Stimulated activated CD4-positive, alpha-beta T cell treated with anti-CD3 and anti-CD28 coated beads, Interleukin-2, amount 100 ng/mL, for 24 hours (primary cell): ENCODE measurements around the gene NLRP12.
"Not testable (repeated sequence)": the region's sequence is repeated elsewhere in the genome, so short reads cannot be mapped to it uniquely, and the experiment has no call there.

ENCODE experiments used
- DNase-seq, 2 donors: peaks; one replicate each; pipeline ENCODE4 v3.0.0-alpha.2; 2020

The NLRP12 gene

DNA sequence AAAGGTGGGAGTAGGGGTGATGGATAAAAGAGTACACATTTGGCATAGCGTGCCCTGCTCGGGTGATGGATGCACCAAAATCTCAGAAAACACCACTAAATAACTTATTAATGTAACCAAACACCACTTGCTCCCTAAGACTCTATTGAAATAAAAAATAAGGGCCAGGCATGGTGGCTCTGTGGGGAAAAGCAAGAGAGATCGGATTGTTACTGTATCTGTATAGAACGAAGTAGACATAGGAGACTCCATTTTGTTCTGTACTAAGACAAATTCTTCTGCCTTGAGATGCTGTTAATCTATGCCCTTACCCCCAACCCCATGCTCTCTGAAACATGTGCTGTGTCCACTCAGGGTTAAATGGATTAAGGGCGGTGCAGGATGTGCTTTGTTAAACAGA is 14.3 kb upstream of the NLRP12 start:
- not testable (repeated sequence) for DNase-seq

DNA sequence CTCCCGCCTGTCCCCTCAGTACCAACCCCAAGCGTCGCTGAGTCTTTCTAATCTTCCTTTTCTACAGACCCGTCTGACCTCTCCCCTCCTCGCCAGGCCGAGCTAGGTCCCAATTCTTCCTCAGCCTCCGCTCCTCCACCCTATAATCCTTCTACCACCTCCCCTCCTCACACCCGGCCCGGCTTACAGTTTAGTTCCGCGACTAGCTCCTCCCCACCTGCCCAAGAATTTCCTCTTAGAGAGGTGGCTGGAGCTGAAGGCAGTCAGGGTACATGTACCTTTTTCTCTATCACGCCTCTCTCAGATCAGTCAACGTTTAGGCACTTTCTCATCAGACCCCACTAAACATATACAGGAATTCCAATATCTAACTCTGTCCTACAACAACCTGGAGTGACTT is 8.7 kb upstream of the NLRP12 start:
- DNase-seq: not testable (repeated sequence)

DNA sequence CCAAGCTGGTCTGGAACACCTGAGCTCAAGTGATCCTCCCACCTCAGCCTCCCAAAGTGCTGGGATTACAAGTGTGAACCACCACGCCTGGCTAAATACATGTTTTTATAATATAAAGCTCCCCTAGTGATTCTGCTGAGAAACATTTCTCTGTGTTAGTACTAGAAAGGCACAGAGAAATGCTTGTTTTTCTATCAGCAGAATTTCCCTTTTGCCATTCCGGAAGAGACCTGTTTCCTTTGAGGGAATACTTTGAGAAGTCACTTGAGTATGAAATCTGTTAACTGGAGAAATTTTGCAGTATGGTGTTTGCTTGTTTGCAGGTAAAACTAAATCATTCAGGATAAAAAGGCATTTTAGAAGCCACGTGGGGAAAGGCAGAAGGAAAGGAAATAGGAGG is 4.4 kb upstream of the NLRP12 start:
- DNase-seq: no peak

DNA sequence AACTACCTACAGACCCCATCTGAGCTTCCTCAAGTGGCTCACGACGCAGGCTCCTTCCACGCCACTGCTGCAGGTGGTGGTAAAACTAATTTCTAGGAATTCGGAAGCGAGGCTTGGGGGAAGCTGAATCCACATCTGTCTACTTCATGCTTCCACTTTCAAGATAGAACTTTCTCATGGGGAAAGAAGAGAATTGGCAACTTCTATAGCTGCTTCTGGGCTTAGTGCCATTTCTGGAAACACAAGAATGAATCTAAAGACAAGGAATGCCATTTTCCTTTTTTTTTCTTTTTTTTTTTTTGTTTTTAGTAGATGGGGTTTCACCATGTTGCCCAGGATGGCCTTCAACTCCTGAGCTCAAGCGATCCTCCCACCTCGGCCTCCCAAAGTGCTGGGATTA is 2.8 kb upstream of the NLRP12 start:
- DNase-seq: no peak

DNA sequence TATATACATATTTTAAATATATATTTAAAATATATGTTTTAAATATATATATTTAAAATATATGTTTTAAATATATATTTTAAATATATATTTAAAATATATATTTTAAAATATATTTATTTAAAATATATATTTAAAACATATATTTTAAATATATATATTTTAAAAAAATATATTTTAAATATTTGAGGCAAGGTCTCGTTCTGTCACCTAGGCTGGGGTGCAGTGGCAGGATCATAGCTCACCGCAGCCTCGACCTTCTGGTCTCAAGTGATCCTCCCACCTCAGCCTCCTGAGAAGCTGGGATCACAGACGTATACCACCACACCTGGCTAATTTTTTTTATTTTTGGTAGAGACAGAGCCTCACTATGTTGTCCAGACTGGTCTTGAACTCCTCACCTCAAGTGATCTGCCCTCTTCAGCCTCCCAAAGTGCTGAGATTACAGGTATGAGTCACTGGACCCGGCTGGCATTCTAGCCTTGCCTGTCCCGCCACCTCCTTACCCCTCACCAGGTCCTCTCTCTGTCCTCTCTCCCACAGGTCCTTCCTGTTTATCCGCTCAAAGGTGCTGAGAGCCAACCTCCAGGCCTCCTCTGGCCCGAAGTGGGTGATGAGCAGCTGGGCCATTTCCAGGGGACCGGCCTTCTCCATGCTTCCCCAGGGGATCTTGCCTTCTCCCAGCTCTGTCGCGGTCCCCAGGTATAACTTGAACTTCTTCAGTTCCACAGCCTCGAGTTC is 564 bp downstream of the NLRP12 start:
- no peak for DNase-seq

DNA sequence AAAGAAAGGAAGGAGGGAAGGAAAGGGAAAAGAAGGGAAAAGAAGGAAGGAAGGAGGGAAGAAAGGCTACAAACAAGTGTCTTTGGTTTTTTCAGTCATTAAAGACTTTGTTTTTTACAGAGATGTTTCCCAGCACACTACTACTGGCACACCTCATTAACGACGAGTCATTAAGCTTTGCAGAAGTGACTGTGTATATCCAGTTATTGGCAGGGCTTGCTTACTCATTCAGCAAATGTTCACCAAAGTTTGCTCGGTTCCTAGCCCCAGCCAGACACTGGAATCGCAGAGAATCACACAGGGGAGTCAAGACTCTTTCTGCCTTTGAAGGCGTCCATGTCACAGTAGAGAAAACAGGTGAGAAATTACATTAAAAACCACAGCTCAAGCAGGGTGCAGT is 4.3 kb downstream of the NLRP12 start:
- no peak for DNase-seq

DNA sequence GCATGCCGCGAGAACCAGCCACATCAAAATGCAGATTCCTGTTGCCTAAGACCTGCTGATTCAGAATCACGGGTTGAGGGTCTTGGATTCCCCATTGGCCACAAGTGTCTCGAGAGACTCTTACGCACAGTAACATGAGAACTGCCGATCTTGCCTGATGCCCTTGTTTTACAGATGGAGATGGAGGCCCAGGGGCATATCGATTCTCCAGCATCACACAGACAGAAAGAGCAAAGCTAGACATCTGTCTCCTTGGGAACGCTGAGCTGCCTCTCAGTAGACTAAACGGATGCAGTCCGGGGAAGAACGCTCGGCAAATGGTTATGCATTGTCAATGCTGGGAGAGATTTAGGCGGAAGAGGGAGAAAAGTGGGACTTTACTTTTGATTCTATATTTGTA is 5.4 kb downstream of the NLRP12 start:
- DNase-seq: no peak

DNA sequence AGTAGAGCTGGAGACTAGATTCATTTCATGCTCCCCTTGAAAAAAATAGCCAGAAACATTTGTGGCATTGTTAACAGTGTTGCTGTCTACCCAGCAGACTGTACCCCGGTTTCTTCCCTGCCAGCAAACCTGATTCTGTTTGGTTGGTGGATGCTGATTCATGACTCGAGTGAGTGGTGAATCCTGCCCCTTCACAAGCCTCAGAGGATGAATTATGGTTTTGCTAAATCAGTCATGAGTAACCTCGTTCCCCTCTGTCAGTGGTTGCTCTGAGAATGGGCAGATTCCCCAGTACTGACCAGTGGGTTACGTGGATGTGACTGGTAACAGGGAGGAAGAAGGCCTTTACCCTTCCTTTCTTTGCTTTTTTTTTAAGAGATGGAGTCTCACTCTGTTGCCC is 10.1 kb downstream of the NLRP12 start:
- no peak for DNase-seq

DNA sequence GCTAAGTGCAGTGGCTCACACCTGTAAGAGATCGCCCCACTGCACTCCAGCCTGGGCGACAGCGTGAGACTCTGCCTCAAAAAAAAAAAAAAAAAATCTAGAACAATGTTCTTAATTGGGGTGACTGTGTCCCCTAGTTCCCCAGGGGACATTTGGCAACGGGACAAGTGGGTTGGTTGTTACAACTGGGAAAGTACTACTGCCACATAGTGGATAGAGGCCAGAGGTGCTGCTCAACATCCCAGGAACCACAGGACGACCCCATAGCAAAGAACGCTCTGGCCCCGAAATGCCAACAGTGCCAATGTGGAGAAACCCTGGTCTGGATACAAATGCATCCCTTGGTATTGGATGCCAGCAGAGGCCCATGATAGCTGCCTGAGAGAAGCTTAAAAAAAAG is 11.8 kb downstream of the NLRP12 start:
- DNase-seq: no peak

DNA sequence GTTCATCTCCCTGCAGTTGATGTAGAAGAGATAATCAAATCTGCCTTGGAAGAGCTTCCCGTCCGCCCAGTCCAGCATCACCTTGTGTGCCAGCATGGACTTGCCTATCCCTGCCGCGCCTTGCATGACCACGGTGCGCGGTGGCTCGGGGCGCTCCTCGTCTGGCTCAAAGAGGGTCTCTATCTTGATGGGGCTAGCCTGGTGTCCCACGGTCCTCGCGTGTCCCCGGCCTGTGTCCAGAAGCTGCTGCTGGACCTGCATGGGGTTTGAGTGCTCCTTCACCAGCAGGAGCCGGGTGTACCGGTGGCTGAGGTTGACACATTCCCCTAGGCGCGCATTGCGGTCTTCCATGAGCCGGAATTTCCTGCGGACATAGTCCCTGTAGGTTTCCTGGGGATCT is 13.2 kb downstream of the NLRP12 start:
- DNase-seq: no peak

DNA sequence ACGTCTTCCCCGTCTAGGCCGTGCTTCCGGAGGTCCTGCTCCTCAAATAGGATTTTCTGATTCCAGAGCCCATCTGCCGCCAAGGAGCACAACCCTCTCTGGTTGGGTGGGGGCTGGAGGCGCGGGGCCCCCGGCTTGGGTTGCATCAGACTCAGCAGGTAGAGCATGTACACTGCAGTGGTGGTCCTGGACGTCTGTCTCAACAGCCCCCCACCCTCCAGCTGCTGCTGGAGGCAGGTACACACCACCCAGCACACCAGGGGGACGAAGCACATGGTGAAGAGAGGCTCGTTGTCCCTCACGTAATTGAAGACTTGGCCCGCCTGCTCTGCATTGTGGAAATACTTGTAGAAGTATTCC is 13.9 kb downstream of the NLRP12 start:
- DNase-seq: no peak

DNA sequence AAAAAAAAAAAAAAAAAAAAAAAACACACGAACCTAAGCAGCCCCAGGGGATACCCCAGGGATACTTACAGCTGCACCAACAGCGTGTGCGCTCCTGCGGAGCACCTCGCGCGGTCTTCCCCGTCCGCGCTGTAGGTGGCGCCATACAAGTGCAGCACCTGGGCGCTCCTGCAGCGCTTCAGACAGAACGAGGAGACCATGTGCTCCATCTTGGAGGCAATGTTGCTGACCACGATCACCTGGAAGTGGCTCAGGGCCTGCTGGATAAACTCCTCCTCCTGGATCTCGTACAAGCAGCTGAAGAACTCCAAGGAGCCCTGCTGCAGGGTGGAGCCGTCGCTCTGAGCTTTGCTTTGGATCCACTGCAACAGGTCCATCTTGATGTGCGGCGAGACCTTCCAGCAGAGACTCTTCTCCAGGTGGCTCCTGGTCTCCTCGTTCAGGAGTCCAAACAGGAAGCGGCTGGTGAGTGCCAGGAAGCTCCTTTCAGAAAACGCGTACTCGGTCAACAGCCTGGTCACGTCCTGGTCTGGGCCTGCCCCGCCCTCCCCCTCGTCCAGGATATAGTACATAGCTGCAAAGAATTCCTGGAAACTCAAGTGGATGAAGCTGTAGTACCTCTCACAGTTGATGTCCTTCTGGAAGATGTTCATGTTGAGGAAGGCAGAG is 14.5 kb downstream of the NLRP12 start:
- DNase-seq: peak in 1 of 2 donors; percentile 7

DNA sequence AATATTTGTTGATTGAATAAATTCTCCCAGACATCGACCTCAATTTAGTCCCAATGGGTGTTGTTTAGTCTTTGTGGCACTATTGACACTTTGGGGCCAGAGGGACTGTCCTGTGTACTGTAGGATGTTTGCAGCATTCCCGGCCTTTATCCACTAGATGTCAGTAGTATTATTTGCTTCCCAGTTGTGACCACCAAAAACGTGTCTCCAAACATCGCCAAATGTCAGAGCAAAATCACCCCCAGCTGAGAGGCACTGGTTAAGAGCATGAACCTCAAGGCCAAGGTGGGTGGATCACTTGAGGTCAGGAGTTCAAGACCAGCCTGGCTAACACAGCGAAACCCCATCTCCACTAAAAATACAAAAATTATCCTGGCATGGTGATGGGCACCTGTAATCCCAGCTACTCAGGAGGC is 15.4 kb downstream of the NLRP12 start:
- DNase-seq: no peak

DNA sequence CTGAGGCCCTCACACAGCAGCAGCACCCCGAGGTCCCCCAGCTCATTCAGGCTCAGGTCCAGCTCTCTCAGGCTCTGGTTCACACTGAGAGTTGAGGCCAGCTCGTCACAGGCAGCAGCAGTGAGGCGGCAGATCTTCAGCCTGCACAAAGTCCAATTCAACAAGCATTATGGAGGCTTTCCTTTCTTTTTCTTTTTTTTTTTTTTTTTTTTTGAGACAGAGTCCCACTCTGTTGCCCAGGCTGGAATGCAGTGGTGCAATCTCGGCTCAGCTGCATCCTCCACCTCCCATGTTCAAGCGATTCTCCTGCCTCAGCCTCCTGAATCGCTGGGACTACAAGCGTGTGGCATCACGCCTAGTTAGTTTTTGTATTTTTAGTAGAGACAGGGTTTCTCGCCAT is 22.9 kb downstream of the NLRP12 start:
- no peak for DNase-seq

DNA sequence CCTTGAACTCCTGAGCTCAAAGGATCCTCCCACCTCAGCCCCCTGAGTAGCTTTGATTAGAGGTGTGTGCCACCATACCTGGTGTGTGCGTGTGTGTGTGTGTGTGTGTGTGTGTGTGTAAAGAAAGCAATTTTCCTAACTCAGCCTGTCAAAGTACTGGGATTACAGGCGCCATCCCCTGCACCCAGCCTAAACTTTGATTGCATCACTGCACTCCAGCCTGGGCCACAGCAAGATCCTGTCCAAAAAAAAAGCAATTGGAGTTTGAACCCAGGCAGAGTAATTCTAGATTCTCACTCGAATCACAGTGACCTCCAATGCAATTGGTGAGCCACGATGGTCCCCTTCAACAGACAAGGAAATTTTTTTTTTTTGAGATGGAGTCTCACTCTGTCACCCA is 29.1 kb downstream of the NLRP12 start:
- DNase-seq: no peak

DNA sequence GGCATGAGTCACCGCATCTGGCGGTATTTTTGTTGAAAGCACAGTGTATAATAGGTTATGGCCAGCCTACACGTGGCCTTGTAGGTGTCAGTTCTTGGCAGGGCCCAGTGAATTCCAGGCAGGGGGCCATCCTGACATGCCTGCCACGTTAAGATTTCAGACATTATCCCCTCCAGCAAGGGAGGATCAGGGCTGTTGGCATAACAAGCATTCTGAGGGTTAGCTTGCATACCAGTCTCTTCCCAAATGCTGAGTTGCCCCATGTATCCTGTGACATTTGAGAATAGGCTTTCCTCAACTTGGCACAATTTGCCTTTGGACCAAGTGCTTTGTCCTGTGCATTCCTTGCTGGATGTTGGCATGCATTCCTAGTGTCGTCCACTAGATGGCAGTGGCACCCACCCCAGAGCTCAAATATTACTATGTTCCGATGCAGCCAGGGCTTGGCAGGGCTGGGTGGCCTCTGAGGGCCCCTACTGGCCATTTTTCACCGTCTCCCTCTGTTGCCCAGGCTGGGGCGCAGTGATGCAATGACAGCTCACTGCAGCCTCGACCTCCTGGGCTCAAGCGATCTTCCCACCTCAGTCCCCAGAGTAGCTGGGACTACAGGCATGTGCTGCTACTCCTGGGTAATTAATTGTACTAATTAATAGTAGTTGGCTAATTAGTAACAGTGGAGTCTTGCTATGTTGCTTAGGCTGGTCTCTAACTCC is 31.2 kb downstream of the NLRP12 start:
- DNase-seq: peak; percentile 77 to 80

DNA sequence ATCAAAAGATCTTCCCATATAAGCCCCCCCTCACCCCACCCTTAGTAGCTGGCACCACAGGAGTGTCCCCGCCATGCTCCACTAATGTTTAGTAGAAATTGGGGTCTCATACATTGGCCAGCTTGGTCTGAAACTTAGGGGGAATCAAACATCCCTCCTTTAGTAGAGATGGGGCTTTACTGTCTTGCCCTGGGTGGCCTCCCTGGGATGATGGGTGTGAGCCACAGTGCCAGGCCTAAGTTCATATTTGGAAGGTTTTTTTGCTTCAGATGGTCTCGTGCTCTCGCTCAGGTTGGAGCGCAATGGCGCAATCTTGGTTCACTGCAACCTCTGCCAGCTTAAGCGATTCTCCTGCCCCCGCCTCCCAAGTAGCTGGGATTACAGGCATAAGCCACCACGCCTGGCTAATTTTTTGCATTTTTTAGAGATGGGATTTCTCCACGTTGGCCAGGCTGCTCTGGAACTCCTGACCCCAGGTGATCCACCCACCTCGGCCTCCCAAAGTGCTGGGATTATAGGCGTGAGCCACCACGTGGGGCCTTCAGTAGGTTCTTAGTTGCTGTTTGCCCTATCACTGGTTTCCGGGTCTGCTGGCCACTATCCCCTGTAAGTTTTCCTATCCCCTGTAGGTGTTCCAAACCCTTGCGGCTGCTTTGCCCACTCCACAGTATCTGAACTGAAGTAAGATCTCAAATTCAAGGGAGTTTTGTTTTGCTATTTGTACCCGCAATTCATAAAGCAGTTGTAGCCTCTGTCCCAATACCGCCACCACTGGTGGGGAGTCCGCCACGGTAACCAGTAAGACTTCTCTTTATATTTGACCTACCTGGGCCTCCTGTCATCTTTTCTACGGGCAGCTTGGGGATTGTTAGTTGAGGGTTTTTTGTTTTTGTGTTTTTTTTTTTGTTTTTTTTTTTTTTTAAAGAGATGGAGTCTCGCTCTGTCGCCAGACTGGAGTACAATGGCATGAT is 34.1 kb downstream of the NLRP12 start:
- no peak for DNase-seq

DNA sequence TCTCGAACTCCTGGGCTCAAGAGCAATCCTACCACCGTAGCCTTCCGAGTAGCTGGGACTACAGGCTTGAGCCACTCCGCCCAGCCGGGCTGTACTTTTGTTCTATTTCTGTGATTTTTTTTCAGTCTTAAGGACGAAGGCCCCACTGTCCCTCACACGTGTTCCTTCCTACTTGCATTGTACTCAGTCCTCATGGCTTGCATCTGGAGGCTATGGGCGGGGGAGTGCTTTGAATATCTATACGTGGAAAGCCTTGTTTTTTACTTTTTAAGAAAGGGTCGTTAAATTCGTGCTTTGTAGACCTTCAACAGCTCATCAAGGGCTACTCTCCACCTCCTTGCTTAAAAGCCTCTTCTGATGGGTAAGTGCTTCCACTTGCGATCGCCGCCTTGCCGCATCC is 36.8 kb downstream of the NLRP12 start:
- DNase-seq: no peak

DNA sequence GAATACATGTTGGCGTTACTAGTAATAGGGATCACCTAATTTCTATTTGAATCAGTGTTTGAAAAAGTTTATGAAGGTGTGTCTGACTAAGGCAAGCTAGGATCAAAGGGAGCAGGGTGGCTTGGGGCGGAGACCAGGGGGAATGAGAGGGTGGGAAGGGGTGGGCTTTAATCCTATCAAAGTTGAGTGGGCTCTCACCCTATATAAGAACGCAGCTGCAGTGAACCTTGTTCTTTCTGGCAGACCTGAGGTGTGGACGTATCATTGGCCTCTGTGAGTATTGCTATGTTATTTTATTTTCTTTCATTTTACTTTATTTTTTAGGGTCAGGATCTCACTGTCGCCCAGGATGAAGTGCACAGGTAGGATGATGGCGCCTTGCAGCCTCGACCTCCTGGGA is 37.4 kb downstream of the NLRP12 start:
- DNase-seq: no peak

DNA sequence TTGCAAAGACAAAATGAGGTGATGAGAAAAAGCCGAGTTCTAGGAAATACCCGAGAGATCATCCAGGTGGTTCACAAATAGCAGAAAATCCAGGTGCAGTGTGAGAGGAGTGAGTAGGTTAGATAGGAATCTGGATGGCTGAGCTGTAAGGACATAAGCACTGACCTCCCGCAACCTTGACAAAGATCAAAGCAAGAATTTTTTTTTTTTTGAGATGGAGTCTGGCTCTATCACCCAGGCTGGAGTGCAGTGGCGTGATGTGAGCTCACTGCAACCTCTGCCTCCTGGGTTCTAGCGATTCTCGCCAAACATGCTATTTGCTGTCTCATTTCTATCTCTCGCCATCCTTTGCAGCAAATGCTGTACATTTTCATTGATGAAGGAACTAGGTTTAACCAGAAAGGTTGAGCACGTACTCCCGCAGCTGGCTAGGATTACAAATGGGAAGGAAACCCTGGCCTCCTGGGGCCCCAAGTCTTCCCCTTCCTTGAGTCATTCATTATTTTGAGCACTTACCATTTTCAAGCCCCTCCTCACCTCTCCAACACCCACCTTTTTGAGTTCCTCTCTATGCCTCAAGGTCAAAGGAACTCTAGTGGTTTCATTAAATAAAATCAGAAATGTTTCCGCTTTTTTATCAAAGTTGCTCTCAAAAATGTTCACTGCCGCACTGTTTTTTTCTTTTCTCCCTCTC is 38.8 kb downstream of the NLRP12 start:
- no peak for DNase-seq

DNA sequence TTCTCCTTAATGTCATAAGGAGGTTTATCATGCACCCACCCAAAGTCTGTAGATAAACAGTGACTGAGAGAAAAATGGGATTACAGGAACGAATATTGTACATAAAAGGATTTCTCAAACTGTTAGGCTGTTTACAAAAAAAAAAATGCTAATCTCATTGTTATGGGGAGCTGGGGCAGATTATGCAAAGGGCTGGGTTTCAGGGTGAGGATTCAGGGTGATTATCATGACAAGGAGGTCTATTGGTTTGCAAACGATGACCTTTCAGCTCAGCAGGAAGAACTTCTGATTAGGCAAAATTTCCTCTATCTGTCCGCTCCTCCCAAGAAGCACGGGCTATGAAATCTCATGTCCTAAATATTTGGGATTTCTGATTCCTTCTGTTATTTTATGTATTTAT is 41.4 kb downstream of the NLRP12 start:
- DNase-seq: no peak

DNA sequence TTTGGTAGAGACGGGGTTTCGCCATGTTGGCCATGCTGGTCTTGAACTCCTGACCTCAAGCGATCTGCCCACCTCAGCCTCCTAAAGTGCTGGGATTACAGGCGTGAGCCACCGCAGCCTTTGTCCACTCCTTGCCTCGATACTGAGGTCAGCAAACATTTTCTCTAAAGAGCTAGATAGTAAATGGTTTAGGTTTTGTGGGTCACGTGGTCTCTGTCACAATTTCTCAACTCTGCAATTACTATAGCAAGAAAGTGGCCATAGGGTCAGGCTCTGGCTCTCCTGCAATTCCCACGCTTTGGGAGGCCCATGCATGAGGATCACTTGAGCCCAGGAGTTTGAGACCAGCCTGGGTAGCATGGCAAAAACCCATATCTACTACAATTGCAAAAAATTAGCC is 42.8 kb downstream of the NLRP12 start:
- not testable (repeated sequence) for DNase-seq
